ENCODE data around the gene TGFBR3.

TGFBR3 gene

DNA sequence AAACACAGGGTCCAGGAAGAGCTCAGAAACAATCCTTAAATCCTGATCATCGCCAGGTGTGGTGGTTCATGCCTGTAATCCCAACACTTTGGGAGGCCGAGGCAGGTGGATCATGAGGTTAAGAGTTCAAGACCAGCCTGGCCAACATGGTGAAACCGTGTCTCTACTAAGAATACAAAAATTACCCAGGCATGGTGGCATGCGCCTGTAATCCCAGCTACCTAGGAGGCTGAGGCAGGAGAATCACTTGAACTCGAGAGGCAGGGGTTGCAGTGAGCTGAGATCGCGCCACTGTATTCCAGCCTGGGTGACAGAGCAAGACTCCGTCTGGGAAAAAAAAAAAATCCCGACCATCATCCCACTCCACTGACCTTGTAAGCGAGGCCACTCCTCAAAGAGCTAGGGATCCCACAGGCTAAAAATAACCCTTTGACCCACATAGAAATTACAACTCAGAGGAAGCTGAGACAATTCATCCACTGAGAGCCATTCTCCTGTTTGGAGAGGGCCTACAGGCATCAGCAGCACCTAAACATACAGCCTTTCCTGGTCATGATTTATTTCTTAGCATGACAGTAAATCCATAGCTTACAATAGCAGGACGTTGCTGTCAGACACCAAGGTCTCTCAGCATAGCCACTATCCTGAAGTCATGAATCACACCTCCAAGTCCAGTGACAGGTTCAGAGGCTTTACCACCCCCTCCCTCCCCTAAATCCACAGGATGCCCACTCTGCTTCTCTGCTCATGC is 66.7 kb downstream of the TGFBR3 start:
- no peak for DNase-seq

DNA sequence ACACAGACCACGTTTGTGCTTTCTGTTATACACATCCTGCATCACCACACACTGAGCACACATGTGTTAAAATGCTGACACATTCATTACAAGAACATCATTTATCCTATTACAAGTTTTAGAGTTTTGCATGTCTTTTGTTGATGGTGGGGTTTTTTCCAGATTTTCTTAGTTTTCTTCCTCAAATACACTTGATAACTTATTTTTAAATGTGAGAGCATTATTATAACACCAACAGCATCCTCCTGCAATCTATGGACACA is 67.3 kb downstream of the TGFBR3 start:
- no peak for DNase-seq

DNA sequence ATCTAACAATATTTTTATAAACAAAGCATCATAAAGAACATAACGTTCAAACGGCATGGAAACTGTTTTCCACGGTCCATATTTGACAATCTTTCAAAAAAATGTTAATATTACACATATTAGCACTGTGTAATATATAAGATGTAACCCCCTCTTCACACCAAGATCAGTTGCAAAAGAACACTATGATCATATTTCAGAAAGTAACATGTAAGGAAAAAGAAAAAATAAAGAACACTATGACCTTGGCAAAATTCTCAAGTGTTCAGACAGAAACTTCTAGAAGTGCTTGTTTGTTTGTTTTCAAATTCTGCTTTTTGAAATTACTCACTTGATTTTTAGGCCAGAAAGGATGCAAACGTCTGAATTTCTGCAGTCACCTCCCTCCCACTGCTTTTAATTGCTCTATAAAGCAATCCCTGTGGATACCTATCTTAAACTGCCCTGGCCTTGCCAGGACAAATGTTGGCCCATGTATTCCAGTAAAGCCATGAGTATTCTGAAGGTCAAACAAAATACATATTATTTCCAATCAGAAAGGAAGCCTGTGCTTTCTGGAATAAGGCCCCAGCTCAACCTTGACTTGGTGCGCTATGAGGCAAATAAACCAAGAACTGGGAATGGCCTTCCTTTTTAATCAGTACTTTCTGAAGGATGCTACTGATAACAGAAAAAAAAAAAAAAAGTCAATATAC is 68.6 kb downstream of the TGFBR3 start:
- DNase-seq: no peak

GRCh38 chr1:91816031-91816430 is 69.9 kb downstream of the TGFBR3 start:
- DNase-seq: no peak

- DNase-seq: no peak
These were observed 71.5 kb downstream of the TGFBR3 start for GRCh38 chr1:91814448-91814847.

DNA sequence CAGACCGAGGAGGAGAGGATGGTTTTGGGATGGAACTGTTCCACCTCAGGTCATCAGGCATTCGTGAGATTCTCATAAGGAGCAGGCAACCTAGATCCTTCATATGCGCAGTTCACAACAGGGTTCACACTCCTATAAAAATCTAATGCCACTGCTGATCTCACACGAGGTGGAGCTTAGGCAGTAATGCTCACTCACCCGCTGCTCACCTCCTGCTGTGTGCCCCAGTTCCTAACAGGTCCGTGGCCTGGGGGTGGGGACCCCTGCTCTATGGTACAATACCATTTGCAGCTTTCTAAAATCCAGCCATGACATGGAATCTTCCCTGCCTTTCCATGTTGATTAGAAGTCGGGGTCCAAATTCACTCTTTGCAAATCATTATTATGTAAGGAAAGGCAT is 72.1 kb downstream of the TGFBR3 start:
- no peak for DNase-seq

GRCh38 chr1:91811363-91812025 is 74.5 kb downstream of the TGFBR3 start:
- no peak for DNase-seq

- no peak for DNase-seq
These were observed 76.6 kb downstream of the TGFBR3 start for GRCh38 chr1:91809317-91809716.

DNA sequence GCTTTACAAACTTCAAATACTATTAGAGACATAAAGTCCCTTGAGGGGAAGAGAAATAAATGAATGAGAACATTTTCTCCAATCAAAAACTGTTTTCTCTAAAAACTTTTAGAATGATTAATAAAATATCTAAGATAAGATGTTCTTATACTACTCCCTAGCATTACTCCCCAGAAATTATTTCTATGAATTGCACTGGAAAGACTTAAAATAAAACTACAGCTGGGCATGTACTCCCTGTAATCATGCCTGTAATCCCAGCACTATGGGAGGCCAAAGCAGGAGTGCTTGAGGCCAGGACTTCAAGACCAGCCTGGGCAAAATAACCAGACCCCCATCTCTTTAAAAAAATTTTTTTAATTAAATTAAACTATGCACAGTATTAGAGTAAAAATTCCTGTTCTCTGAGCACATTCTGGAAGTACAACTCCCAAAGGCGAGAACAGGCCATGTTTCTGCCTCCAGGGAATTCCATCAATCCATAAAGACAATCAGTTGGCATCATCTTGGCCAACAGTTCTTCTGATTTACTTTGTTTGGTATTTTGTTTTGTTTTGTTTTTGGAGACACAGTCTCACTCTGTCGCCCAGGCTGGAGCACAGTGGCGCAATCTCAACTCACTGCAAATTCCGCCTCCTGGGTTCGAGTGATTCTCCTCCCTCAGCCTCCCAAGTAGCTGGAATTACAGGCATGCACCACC is 77.9 kb downstream of the TGFBR3 start:
- DNase-seq: no peak

- DNase-seq: no peak
These were observed 78.9 kb downstream of the TGFBR3 start for GRCh38 chr1:91806769-91807700.

- DNase-seq: no peak
These were observed 79.7 kb downstream of the TGFBR3 start for GRCh38 chr1:91806181-91806768.

- DNase-seq: no peak
These were observed 80.6 kb downstream of the TGFBR3 start for GRCh38 chr1:91805311-91805801.

- no peak for DNase-seq
These were observed 81.4 kb downstream of the TGFBR3 start for GRCh38 chr1:91804546-91805023.

DNA sequence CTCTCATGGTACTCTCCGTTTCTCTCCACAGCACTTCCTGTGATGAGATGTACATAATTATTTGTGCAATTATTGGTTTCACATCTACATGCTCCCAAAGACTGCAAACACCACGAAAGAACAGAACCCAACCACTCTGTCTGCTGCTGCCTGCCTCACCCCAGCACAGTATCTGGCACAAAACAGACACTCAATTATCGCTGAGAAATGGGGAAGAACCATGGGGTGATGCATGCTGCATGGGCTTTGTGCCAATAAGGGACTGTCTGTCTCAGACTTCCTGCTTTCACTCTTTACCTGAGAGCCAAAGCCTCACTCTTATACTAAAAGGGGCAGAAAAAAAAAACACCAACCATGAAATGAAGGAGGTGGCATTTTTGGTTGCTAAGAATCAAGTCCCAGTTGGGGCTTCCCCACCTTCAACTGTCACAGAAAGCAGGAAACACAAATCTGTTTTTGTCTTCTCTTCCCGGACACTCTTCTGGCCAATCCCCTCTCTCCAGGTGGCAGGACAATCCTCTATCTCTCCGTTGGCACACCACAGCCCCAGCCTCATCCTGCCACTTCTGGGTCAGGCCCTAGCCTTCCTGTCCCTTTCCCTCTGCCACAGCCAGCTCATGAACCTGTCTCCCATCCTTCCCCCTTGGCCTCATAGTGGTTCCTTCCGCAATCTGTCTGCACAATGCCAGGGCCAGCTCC is 82.0 kb downstream of the TGFBR3 start:
- DNase-seq: no peak

DNA sequence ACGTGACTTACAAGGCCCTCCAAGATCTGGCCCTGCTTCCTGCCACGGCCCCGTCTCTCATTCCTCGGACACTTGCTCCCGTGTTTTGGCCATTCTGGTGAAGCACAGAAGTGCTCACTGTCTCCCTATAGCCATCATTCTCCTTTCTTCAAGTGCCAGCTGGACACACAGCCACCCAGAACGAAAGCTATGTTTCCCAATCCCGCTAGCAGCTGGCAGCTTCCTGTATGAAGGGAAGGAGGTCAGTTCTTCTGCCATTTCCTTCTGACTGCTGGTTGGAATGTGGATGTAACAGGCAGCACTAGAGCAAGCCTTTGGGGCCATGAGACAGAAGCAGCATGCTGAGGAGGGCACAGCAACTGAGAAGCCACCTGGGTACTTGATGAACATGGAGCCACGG is 82.8 kb downstream of the TGFBR3 start:
- no peak for DNase-seq

DNA sequence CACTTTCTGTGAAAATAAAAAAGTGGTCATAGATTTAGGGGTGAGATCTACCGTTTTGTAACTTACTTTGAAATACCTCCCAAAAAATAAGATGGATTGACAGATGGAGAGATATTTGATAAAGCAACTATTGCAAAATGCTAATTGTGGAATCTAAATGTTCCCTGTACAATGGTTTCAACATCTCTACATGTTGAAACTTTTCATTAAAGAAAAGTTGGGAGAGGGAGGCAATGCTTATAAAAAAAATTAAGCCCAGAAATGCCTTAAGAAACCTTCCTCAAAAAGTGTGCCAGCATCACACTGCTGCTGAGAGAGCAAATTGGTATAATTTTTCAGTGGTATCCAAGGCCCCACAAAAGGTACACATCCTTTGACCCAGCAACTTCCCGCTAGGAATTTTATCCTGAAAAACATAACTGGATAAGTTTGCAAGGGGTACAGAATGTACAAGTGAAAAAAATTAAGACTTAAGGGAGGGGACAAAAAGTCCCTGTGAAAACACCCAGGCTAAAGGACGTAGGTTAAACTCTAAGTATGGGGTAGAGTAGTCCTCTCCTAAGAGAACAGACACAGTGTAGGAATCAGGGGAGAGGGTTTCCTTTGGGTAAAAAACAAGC is 84.3 kb downstream of the TGFBR3 start:
- DNase-seq: no peak

DNA sequence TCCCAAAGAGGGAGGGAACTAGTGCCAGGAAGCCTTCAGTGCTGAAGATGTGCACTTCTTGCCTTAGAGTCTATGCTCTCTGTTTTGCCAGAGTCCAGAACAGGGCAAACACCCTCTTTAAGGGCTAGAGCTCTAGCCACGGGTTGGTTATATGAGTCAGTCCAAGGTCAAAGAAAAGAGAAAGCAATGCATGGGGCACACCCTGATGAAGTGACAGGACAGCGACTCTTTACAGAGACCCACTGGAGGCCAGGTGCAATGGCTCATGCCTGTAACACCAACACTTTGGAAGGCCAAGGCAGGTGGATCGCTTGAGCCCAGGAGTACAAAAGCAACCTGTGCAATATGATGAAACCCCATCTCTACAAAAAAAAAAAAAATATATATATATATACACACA is 86.1 kb downstream of the TGFBR3 start:
- DNase-seq: no peak

- no peak for DNase-seq
These were observed 86.8 kb downstream of the TGFBR3 start for GRCh38 chr1:91799159-91799558.

DNA sequence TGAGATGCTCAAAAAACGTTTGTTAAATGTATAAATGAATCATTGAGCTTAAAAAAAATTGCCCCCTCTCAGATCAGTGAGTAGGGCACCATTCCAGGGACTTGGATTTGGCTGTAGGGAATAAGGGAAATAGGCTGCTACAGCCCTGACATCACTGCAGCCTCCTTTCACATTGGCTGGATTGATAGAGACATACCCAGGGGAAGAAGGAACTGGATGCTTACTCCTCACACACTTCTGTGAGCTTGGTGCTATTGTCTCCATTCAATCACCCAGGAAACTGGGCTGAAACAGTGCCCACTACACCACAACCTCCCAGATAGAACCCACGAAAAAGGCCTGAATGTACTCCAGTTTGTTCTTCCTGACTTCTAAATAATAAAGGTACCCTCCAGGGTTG is 87.2 kb downstream of the TGFBR3 start:
- no peak for DNase-seq

DNA sequence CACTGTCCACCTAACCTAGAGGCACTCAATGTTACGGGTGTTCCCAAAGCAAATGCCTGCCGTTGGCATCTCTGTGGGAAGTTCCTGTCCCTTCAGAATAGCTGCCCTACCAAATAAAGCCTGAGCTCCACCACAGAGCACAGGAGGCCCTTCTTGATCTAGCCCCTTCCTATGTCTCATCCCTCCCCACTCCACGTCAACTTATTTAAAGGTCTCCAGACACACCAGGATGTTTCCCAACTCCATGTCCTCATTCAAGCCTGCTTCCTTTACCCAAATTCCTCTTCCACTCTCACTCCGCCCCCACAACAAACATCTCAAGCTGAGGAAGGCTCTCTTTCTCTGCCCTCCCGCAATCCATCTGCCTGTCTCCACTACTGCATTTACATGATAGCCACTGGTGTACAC is 87.7 kb downstream of the TGFBR3 start:
- no peak for DNase-seq

DNA sequence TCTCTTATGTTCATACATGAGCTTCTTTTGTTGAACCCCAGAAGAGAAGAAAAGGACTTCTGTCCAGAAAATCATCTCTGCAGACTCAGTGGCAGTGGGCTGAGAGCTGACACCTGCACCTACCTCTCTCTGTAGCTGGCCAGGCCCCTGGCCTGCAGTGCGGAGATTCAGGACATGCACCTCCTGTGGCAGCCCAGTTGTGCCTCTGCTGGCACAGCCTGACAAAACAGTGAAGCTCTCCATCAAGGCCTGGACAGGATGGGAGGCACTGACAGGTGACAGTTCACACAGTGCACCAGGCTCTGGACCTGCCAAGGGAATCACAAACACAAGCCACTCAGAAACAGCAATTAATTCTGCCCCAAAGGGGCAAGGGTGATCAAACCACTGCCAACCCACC is 88.8 kb downstream of the TGFBR3 start:
- no peak for DNase-seq

Data from cortex of kidney (tissue), 1 donor.